ENCODE data around the gene HP. TPM values are rescaled to one million over a fixed set of nuclear protein-coding genes. Genes with fewer than 3 reads are reported as not detected.
A peak's percentile ranks its signal among the peaks of the same experiment; 100 is the strongest.

The HP gene
- total and polyA plus RNA-seq, 2 of the 13 experiments (the other 11 are each of a cell fraction or from before 2014, with no cell fraction given): 387 to 524 TPM

DNA sequence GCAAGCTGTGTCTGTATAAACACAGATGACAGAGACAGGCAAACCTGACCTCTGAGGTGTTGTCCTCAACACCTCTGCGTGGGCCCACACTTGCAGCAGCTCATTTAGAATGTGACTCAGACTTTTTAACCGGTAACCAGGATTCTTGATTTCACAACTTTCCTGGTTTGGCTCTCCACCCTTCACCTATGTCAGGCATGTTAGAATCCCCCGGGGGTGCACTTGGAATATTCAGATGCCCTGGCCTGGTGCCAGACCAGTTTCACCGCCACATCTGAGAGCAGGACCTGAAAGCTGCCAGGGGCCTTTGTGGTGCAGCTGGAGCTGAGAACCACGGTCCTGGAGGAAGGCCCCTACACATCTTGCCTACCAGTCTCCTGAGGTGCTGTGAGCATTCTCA is 40.9 kb upstream of the HP start:
- intact Hi-C loops (cut with micrococcal nuclease; ENCODE audit: unreplicated experiment): no loop called here
- no peak for DNase-seq (ENCODE audit: low spot score)
- no peak for FAIRE-seq
- no peaks in the 10 kb centered on the region for H4K20me1 ChIP-seq (ENCODE audit: insufficient read depth, low read length)
- no peak for ATAC-seq
- no TSS peak for BruUV-seq (replicated peaks)
- CTCF ChIA-PET (ENCODE audit: low intra/inter-chr PET ratio, low total read pairs): no interaction called here
- H2AFZ ChIP-seq (ENCODE audit: low read length): no peak overlapping the region
- peaks cover 42% of the 10 kb centered on the region for H3K4me1 ChIP-seq (ENCODE audit: insufficient read depth, low read length)
- peaks cover 4% of the 10 kb centered on the region for H3K79me2 ChIP-seq (ENCODE audit: insufficient read depth, low read length)
- 67% methylated on average over 5 of the region's 5 CpGs for WGBS (ENCODE audit: low lambda C conversion rate)
- no peak overlapping the region for H3K4me3 ChIP-seq (replicated peaks in 1 of 3; ENCODE audit: insufficient read depth in 1 of 3, low read depth in 2 of 3, low read length in 3 of 3)
- H3K4me2 ChIP-seq (ENCODE audit: low read depth, low read length): no peak overlapping the region
- in situ Hi-C loops (cut with HindIII; ENCODE audit: extremely low pct_ligation_motif_present, low pct_unique_long_range_greater_than_20kb): no loop called here
- peaks cover 4 to 26% of the 10 kb centered on the region in 2 experiments for H3K36me3 ChIP-seq (replicated peaks in 1 of 2; ENCODE audit: control insufficient read depth in 1 of 2, insufficient read depth in 2 of 2, low read length in 2 of 2)
- no peaks in the 10 kb centered on the region; a peak in 1 of 5 replicates for H3K27me3 ChIP-seq (ENCODE audit: control insufficient read depth in 1 of 2, insufficient read depth in 2 of 2, low read length in 2 of 2)
- H3K9ac ChIP-seq (ENCODE audit: insufficient read depth, low read depth, low read length): no peak overlapping the region
- 0 out of 2 replicates have a peak, but pooled peaks have one; percentile 24 for TF ChIP-seq FOSL2 (CRISPR knock-in tag; IDR thresholded peaks at IDR 0.05)
- TF ChIP-seq, protein P1, sequence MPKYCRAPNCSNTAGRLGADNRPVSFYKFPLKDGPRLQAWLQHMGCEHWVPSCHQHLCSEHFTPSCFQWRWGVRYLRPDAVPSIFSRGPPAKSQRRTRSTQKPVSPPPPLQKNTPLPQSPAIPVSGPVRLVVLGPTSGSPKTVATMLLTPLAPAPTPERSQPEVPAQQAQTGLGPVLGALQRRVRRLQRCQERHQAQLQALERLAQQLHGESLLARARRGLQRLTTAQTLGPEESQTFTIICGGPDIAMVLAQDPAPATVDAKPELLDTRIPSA (CRISPR knock-in tag; IDR thresholded peaks at IDR 0.05; ENCODE audit: borderline replicate concordance): no peak
- TF ChIP-seq ZNF253 (CRISPR knock-in tag; IDR thresholded peaks at IDR 0.05; ENCODE audit: borderline replicate concordance): 0 out of 2 replicates have a peak, but pooled peaks have one; percentile 49
- TF ChIP-seq RAD51 (IDR thresholded peaks at IDR 0.05; ENCODE audit: borderline replicate concordance): no peak
- peak; percentile 46; the same call in 1 of the 2 replicates for TF ChIP-seq CEBPB (IDR thresholded peaks at IDR 0.05; ENCODE audit: borderline replicate concordance, low read depth, low read length)
- no peak for TF ChIP-seq ZNF296 (CRISPR knock-in tag; conservative IDR thresholded peaks at IDR 0.05)
- TF ChIP-seq ZZZ3 (CRISPR knock-in tag; IDR thresholded peaks at IDR 0.05; ENCODE audit: borderline replicate concordance): no peak
- POLR2A ChIA-PET: interaction anchor here (0.7 to 2.0 kb wide), 3 partner anchors 12 to 80 kb away, joined by 5 to 6 read pairs (median 5); partner anchors contain the start of genes DHX38 and TXNL4B
- no peaks in the 10 kb centered on the region for H3K9me3 ChIP-seq (ENCODE audit: low read length)
- H3K27ac ChIP-seq (ENCODE audit: extremely low read length, insufficient read depth, low read length): no peak overlapping the region

Data from HepG2 (cell line).